ENCODE measurements around the gene RP9. TPM values are rescaled to one million over a fixed set of nuclear protein-coding genes. Genes with fewer than 3 reads are reported as not detected.

RP9 gene
- total and polyA plus RNA-seq, 9 of the 15 experiments (the other 6 are each of a cell fraction or from before 2014, with no cell fraction given), result 10.7 to 44.8 (median 33.4) TPM

GRCh38 chr7:33128990-33129805 is 20.0 kb upstream of the RP9 start, which contains the start of gene BBS9 (continued):
- TF ChIP-seq, protein P1, sequence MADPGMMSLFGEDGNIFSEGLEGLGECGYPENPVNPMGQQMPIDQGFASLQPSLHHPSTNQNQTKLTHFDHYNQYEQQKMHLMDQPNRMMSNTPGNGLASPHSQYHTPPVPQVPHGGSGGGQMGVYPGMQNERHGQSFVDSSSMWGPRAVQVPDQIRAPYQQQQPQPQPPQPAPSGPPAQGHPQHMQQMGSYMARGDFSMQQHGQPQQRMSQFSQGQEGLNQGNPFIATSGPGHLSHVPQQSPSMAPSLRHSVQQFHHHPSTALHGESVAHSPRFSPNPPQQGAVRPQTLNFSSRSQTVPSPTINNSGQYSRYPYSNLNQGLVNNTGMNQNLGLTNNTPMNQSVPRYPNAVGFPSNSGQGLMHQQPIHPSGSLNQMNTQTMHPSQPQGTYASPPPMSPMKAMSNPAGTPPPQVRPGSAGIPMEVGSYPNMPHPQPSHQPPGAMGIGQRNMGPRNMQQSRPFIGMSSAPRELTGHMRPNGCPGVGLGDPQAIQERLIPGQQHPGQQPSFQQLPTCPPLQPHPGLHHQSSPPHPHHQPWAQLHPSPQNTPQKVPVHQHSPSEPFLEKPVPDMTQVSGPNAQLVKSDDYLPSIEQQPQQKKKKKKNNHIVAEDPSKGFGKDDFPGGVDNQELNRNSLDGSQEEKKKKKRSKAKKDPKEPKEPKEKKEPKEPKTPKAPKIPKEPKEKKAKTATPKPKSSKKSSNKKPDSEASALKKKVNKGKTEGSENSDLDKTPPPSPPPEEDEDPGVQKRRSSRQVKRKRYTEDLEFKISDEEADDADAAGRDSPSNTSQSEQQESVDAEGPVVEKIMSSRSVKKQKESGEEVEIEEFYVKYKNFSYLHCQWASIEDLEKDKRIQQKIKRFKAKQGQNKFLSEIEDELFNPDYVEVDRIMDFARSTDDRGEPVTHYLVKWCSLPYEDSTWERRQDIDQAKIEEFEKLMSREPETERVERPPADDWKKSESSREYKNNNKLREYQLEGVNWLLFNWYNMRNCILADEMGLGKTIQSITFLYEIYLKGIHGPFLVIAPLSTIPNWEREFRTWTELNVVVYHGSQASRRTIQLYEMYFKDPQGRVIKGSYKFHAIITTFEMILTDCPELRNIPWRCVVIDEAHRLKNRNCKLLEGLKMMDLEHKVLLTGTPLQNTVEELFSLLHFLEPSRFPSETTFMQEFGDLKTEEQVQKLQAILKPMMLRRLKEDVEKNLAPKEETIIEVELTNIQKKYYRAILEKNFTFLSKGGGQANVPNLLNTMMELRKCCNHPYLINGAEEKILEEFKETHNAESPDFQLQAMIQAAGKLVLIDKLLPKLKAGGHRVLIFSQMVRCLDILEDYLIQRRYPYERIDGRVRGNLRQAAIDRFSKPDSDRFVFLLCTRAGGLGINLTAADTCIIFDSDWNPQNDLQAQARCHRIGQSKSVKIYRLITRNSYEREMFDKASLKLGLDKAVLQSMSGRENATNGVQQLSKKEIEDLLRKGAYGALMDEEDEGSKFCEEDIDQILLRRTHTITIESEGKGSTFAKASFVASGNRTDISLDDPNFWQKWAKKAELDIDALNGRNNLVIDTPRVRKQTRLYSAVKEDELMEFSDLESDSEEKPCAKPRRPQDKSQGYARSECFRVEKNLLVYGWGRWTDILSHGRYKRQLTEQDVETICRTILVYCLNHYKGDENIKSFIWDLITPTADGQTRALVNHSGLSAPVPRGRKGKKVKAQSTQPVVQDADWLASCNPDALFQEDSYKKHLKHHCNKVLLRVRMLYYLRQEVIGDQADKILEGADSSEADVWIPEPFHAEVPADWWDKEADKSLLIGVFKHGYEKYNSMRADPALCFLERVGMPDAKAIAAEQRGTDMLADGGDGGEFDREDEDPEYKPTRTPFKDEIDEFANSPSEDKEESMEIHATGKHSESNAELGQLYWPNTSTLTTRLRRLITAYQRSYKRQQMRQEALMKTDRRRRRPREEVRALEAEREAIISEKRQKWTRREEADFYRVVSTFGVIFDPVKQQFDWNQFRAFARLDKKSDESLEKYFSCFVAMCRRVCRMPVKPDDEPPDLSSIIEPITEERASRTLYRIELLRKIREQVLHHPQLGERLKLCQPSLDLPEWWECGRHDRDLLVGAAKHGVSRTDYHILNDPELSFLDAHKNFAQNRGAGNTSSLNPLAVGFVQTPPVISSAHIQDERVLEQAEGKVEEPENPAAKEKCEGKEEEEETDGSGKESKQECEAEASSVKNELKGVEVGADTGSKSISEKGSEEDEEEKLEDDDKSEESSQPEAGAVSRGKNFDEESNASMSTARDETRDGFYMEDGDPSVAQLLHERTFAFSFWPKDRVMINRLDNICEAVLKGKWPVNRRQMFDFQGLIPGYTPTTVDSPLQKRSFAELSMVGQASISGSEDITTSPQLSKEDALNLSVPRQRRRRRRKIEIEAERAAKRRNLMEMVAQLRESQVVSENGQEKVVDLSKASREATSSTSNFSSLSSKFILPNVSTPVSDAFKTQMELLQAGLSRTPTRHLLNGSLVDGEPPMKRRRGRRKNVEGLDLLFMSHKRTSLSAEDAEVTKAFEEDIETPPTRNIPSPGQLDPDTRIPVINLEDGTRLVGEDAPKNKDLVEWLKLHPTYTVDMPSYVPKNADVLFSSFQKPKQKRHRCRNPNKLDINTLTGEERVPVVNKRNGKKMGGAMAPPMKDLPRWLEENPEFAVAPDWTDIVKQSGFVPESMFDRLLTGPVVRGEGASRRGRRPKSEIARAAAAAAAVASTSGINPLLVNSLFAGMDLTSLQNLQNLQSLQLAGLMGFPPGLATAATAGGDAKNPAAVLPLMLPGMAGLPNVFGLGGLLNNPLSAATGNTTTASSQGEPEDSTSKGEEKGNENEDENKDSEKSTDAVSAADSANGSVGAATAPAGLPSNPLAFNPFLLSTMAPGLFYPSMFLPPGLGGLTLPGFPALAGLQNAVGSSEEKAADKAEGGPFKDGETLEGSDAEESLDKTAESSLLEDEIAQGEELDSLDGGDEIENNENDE (IDR thresholded peaks at IDR 0.05; ENCODE audit: low read depth, low read length), result no peak
- TF ChIP-seq, protein P2, sequence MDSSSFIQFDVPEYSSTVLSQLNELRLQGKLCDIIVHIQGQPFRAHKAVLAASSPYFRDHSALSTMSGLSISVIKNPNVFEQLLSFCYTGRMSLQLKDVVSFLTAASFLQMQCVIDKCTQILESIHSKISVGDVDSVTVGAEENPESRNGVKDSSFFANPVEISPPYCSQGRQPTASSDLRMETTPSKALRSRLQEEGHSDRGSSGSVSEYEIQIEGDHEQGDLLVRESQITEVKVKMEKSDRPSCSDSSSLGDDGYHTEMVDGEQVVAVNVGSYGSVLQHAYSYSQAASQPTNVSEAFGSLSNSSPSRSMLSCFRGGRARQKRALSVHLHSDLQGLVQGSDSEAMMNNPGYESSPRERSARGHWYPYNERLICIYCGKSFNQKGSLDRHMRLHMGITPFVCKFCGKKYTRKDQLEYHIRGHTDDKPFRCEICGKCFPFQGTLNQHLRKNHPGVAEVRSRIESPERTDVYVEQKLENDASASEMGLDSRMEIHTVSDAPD (CRISPR knock-in tag; IDR thresholded peaks at IDR 0.05), result no peak
- no peak for TF ChIP-seq RFX7 (CRISPR knock-in tag; IDR thresholded peaks at IDR 0.05)
- no peak for TF ChIP-seq ZNF785 (CRISPR knock-in tag; IDR thresholded peaks at IDR 0.05)
- TF ChIP-seq HIVEP1 (CRISPR knock-in tag; IDR thresholded peaks at IDR 0.05), result no peak
- TF ChIP-seq MED1 (CRISPR knock-in tag; IDR thresholded peaks at IDR 0.05; ENCODE audit: borderline replicate concordance), result no peak
- no peak for TF ChIP-seq ZNF384 (IDR thresholded peaks at IDR 0.05; ENCODE audit: low read depth, low read length)
- peak; percentile 65 for TF ChIP-seq CREM (IDR thresholded peaks at IDR 0.05; ENCODE audit: low read depth)
- TF ChIP-seq ZNF165 (CRISPR knock-in tag; IDR thresholded peaks at IDR 0.05; ENCODE audit: borderline replicate concordance), result no peak
- TF ChIP-seq NRF1 (conservative IDR thresholded peaks at IDR 0.05 in 1 of 2, IDR thresholded peaks at IDR 0.05 in 1 of 2), result peak; percentile 96 to 97
- TF ChIP-seq, protein P3, sequence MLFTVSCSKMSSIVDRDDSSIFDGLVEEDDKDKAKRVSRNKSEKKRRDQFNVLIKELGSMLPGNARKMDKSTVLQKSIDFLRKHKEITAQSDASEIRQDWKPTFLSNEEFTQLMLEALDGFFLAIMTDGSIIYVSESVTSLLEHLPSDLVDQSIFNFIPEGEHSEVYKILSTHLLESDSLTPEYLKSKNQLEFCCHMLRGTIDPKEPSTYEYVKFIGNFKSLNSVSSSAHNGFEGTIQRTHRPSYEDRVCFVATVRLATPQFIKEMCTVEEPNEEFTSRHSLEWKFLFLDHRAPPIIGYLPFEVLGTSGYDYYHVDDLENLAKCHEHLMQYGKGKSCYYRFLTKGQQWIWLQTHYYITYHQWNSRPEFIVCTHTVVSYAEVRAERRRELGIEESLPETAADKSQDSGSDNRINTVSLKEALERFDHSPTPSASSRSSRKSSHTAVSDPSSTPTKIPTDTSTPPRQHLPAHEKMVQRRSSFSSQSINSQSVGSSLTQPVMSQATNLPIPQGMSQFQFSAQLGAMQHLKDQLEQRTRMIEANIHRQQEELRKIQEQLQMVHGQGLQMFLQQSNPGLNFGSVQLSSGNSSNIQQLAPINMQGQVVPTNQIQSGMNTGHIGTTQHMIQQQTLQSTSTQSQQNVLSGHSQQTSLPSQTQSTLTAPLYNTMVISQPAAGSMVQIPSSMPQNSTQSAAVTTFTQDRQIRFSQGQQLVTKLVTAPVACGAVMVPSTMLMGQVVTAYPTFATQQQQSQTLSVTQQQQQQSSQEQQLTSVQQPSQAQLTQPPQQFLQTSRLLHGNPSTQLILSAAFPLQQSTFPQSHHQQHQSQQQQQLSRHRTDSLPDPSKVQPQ (CRISPR knock-in tag; IDR thresholded peaks at IDR 0.05; ENCODE audit: borderline replicate concordance), result no peak
